GM18508 (cell line): Measurements from ENCODE around the gene LRRC56.
"Not testable (repeated sequence)": the region's sequence is repeated elsewhere in the genome, so short reads cannot be mapped to it uniquely, and the experiment has no call there.

Experiments used
- ATAC-seq: cut with Tn5 transposase; IDR thresholded peaks from one replicate; pipeline ENCODE4 v1.9.1; 2021; ENCODE audit warnings: moderate number of reproducible peaks; ENCODE audit not compliant: insufficient read depth, unreplicated experiment

The LRRC56 gene

DNA sequence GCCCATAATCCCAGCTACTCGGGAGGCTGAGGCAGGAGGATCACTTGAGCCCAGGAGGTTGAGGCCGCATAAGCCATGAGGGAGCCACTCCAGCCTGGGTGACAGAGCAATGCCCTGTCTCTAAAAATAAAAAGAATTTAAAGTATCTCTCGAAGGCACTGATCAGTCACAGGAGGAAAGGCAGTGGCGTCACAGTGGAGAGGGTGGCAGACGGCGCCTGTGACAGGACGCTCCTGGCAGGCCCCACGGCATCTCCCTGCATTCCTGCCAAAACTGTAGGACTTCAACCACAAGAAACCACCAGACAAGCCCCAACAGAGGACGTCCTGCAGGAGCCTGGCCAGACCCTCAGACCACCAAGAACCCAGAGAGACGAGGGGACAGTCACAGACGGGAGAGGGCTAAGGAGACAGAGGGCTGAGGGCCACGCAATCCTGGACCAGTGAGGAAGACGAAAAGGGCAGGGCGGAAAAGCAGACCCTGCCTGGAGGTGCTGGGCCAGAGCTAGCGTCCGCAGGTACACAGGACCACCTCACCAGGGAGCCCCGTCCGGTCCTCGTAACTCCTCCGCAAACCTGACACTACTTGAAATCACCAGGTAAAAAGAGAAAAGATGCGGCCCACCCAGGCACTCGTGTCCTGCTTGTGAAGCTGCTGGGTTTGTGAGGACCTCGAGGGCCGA is 36.2 kb upstream of the LRRC56 start:
- ATAC-seq = no peak

DNA sequence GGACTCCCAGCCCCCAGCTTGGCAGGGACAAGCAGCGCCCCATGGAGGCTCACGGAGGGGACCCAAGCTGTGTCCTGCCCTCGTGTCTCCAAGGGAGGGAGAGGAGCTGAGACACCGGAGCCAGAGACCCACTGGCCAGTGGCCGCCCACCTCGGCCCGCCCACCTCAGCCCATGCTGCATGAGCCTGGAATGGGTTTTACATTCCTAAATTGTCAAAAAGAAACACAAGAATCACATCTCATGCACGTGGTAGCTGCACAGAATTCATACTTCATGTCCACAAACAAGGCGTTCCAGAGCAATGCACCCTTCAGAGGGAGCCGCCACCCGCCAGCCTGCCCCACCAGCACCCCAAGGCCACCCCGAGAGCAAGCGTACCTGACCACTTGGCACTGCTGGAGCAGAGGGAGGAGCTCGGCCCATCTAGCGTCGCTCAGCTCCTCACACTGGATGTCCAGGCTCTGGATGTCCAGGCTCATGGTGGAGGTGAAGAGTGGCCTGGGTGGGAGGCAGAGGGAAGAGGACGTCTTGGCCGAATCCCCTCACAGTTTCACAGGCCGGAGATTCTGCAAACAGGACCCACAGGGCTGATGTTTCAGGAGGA is 35.5 kb upstream of the LRRC56 start:
- ATAC-seq = no peak

DNA sequence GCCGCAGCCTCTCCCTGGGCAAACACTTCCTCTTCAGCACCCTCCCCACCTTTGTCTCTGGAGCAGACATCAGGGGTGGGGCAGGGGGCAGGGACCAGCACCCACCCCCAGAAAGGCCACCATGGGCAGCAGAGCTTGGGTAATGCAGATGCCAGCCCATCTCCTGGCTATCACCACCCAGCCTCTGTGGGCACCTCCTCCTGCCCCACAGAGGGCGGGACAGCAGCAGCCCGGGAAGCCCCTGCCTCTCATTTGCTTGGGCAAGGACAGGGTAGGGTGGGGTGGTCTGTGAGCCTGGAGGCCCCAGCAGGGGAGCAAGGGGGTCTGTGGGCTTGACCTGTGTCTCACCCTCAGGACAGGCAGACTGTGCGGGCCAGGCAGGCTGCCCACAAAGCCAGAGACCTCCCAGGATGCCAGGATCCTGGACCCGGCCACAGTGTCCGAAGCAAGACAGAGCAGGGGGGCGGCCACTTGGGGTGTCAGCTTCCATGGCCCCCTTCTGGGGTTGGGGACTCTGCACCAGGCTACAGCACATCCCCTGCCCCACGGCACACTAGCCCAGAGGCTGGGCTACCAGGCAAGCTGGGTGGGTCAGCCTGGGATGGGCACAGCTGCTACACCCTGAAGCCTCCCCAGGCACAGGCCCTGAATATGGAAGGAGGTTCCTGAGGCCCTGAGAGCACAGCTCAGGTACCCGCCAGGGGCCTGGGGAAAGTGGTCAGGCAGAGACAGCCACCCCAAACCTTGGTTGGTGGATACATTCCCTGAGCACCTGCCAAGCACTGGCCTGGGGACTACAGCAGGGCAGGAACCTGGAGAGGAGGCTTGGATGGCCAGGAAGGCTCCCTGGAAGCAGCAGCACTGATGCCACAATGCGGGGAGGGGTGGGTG is 34.8 kb upstream of the LRRC56 start:
- ATAC-seq = no peak

DNA sequence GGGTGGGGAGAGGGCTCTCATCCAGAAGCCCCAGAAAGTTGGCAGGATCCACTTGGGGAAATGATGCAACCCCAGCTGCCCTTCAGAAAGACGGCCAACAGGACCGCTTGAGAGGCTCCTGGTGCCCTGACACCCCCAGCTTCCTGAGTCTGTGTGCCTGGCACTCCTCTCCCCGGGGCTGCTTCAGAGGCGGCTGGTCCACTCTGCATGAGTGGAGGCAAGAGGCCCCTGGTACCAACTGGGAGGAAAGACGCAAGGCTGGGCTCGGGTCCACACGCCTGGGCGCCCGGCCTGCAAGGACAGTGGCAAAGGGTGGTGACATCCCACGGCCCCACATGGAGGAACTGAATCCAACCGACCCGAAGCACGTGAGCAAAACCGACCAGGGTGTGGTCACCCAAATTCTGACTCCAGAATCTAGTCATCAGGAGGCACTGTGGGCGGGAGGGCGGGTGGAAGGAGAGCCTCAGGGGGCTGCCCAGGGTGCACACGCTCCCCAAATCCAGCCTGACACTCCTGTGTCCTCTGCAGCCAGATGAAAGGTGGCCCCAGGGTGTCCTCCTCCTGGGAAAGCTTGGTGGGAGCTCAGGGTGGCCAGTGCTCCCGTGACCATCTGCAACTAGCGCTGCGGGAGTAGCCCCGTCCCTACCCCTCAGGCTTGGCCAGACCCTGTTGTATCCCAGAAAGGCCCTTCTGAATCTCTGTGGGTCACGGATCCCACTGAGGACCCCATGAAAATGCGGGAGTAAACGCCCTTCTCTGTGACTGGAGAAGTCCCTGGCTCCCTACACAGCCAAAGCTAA is 33.9 kb upstream of the LRRC56 start:
- no peak for ATAC-seq

DNA sequence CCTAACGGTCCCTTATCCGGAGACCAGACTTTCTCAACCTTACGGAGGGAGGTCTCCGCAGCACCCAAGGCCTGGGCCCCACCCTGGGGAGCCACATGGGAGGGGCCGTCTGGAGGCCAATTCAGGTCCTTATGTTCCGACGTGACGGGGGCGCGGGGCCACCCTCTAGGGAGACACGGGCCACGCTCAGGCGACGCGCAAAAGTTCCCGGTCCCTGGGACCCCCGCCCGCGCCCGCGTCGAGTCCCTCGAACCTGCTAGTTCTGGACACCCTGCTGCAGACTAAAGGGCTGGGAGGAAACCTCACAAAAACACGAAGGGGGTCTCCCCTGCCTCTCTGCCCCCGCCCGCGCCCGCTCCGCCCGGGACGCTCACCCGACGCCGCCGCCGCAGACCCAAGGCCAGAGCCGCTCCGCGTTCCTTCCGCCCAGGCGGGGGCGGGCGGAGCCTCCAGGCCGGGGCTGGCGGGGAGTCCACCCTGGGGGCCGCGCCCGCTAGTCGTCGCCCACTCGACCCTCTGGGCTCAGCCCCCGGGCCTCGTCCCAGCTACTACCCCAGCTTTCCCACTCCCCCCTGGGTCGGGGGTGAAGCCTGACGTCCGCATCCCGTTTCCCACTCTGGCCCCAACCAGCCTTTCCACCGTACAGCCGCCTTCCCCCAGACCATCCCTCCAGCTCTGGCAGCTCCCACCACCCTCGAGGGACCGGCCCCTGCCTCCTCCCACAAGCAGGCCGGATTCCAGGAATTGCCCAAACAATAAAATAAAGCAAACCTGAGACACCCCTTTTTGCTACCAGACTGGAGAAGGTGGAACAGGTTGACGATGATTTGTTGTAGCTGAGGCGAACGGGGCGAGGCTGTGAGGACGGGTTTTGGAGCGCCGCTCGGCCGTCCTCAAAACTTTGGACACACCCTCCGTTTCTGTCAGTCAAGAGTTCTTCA is 33.0 kb upstream of the LRRC56 start:
- ATAC-seq = no peak

DNA sequence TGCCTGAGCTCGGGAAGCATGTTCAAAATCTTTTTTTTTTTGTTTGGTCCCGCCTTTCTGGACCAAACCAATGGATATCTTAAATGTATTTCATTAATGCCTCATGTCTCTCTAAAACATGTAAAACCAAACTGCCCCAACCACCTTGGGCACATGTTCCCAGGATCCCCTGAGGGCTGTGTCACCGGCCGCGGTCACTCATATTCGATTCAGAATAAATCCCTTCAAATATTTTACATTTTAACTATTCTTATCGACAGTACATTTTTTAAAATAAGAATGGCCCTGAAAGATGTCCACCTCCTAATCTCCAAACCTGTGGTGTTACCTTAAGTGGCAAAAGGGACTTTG is 32.4 kb upstream of the LRRC56 start:
- ATAC-seq = no peak

DNA sequence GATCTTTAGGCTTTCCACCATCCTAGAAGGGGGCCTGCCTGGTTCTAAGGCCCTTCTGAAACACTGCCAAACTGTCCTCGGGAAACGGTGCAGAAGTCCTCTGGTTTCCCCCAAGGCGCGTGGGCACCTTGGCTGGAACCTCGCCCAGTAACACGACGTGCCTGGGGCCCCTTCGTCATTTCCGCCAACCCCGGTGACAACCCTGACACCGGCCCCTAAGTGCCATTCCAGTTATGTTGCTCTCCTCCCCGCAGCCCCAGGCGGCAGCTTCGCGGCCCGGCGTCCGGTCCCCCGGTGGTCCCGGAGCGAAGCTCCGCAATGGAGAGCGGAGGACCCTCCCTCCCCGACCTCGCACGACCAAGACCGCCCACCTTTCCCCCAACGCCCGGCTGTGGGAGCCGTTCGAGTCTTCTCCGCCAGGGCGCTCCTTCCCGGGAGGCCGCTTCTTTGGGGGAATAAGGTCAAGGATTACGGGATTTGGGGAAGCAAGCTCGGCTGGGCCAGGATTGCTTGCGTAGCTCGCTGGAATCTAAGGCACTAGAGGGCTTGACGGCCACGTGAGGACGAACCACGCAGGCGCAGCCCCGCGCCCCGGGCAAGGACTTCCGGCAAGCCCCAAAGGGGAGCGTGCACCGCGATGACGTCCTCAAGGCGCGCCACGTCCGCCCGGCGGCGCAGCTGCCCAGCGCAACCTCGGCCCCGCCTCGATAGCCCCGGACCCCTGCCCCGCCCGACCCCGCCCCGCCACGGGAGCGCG is 30.9 kb upstream of the LRRC56 start:
- no peak for ATAC-seq

DNA sequence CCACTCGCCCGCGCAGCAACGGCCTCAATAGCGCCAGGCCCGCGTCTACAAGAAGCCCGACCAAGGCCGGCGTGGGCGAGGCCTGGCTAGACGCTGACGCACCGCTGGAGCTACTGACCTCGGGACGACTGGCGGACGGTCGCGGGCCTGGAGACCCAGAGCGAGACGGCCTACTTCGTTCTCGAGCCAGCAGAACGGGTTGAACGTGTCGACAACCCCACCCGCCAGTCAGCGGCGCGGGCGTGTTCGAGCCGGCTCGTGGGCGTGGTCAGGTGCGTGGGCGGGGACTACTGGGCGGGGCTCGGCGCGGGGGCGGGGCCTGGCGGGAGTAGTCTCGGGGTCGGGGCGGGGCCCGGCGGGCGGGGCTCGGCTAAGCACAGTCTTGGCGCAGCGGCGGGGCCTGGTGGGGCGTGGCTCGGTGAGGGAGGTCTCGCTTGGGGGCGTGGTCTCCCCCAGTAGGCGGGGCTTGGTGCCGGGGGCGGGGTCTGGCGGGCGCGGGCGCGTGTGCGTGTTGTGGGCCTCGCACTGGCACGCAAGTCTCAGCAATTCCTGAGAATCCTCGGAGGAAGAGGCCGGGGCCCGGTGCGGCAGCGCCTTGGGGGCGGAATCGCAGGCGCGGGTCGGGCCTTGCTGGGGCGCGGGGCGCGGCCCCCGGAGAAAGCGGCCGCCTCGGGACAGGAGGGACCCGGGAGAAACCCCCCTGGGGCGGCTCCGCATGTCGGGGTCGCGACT is 30.2 kb upstream of the LRRC56 start, which contains the start of gene RNH1:
Gene RNH1, minus strand, starts transcription at position 248 of the 732 bp plus-strand sequence. CDS start 5,080 bp downstream, outside the sequence.
- ATAC-seq = no peak

DNA sequence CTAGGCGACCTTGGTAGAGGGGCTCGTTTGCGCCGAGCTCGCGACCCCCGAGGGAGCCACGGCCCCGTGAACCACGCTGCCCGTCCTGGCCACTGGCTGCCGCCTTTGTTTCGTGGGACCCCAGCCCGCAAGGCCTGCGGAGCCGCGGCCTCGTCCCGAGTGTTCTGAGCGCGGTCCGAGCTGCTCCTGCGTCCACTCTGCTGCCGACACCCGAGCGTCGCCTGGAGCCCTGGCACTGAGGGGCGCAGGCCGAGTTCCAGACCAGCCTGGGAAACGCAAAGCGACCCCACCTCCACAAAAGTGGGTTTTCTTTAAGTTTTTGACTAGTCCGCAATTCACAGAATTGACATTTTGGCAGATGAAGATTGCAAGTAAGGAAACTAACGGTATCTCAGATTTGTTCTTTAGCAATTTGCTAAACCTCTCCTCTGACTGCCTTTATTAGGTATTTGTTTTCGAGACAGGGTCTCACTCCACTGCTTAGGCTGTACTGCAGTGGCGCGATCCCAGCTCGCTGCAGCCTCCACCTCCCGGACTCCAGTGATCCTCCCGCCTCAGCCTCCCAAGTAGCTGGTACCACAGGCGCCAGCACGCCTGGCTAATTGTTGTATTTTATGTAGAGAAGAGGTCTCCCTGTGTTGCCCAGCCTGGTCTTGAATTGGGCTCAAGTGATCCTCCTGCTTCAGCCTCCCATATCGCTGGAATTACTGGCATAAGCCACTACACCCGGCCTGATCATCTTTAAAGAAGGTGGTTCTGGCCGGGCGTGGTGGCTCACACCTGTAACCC is 29.4 kb upstream of the LRRC56 start:
- ATAC-seq = no peak

DNA sequence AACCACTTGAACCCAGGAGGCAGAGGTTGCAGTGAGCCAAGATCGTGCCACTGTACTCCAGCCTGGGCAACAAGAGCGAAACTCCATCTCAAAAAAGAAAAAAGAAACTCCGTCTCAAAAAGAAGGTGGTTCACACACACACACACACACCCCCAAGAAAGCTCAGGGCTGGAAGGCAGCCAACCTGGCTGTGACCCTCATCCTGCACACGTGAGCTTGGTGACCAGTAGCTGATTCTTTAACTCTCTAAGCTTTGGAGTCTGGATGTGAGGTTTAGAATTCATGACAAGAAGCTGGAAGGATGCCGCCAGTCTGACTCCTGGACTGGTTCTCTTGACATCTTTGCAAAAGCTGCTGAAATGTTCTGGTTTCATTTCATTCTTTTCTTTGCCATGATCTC is 28.4 kb upstream of the LRRC56 start:
- no peak for ATAC-seq

DNA sequence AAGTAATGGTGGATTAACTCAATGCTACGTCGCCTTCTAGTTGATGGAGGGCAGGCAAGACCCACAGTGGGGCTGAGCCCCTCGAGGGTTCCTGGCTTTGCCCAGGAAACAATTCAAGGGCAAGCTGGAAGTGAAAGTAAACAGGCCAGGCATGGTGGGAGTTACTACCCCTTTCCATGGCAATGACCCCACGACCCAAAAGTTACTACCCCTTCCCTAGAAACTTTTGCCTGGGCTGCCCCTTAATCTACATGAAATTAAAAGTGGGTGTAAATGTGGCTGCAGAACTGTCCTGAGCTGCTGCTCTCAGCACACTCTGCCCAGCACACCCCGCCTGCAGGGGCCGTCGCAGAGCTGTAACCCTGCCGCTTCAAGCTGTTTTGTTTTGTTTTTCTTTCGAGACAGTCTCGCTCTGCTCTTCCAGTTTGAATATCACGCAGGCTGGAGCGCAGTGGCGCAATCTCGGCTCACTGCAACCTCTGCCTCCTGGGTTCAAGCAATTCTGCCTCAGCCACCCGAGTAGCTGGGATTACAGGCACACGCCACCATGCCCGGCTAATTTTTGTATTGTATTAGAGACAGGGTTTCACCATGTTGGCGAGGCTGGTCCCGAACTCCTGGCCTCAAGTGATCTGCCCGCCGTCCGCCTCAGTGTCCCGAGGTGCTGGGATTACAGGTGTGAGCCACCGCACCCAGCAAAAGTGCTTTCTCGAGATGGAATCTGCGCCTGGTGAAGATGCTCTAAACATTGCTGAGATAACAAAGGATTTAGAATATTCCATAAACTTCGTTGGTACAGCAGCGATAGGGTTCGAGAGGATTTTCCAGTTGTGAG is 24.3 kb upstream of the LRRC56 start:
- no peak for ATAC-seq

DNA sequence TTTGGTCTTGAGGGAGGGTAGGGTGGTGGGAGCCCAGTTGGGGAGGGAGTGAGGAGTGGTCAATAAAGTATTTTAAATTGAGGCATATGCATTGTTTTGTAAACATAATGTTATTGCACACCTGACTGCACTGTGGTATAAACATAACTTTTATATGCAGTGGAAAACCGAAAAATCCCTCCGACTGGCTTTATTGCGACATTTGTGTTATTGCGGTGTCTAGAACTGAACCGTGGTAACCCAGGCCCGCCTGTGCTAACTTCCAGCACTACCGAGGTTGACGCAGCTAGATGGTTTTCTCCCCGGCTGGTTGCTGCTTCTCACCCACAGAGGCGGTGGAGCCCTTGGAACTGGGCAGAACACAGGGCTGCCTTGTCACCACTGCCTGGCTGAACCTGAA is 22.7 kb upstream of the LRRC56 start:
- ATAC-seq = no peak

DNA sequence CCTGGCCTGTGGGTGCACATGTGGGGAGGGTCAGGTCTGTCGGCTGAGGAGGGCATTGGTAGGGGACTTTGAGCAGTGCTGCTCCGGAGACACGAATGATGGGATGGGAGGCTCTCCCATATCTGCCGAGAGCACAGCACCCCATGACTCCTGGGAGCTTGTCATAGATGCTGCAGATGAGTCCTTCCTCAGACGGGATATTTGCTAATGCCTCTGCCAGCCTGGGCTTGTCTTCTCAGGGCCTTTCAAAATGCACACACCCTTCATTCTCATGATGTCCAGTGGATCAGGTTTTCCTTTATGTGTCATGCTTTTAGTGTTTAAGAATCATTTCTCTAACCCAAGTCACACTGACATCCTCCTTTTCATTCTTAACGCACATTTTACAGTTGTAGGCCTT is 22.2 kb upstream of the LRRC56 start:
- ATAC-seq = no peak

DNA sequence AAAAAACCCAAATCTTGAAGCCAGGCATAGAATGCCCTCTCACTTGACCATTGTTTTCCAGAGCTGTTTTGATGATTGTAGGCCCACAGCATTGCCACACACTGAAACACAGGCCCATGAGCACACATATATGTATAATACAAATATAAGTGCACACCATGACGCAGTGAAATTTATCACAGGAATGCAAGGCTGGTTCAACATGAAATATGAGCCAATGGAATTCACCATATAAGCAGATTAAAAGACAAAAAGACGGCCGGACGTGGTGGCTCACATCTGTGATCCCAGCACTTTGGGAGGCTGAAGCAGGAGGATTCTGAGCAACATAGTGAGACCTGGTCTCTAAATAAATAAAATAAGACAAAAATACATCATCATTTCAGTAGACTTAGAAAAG is 20.9 kb upstream of the LRRC56 start:
- no peak for ATAC-seq

DNA sequence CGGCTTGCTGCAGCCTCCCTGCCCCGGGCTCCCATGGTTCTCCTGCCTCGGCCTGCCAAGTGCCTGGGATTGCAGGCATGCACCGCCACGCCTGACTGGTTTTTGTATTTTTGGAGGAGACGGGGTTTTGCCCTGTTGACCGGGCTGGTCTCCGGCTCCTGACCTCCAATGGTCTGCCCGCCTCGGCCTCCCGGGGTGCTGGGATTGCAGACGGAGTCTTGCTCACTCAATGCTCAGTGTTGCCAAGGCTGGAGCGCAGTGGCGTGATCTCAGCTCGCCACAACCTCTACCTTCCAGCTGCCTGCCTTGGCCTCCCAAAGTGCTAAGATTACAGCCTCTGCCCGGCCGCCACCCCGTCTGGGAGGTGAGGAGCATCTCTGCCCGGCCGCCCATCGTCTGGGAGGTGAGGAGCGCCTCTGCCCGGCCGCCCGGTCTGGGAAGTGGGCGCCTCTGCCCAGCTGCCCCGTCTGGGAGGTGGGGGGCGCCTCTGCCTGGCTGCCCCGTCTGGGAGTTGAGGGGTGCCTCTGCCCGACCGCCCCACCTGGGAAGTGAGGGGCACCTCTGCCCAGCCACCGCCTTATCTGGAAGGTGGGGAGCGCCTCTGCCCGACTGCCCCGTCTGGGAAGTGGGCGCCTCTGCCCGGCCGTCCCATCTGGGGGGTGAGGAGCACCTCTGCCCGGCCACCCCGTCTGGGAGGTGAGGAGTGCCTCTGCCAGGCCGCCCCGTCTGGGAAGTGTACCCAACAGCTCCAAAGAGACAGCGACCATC is 20.2 kb upstream of the LRRC56 start:
- not testable (repeated sequence) for ATAC-seq
